DMS153 (cell line): ENCODE data around the gene ELMO3.
A peak's percentile ranks its signal among the peaks of the same experiment; 100 is the strongest.

Source experiments
- DNase-seq: peaks from one replicate; lab custom pipeline; 2025; lab: John Stamatoyannopoulos, UW

ELMO3 gene

GRCh38 chr16:67163164-67163998 lies 35.5 kb upstream of the ELMO3 start:
- peak; percentile 79 for DNase-seq

GRCh38 chr16:67163999-67164558 lies 34.9 kb upstream of the ELMO3 start:
- DNase-seq = peak; percentile 14

DNA sequence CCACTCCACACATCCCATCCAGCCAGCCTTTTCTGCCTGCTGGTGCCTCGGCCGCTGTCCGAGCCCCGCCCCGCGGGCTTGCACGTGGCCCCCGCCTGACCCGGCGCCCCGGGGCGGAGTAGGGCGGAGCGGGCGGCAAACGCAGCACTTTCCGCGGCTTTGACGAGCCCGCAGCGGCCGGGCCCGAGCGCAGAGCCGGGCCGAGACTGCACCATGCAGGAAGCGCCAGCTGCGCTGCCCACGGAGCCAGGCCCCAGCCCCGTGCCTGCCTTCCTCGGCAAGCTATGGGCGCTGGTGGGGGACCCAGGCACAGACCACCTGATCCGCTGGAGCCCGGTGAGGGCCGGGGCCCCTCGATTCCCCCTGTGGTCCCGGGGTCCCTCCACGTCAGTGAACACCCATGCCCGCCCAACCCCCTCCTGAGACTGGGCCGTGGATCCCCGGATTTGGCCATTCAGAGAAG lies 34.3 kb upstream of the ELMO3 start, which contains the start of gene HSF4:
Gene HSF4 (plus strand): TSS at position 147 of the 463 bp plus-strand sequence. CDS start 67 bp downstream, at position 214.
- peak; percentile 22 for DNase-seq

DNA sequence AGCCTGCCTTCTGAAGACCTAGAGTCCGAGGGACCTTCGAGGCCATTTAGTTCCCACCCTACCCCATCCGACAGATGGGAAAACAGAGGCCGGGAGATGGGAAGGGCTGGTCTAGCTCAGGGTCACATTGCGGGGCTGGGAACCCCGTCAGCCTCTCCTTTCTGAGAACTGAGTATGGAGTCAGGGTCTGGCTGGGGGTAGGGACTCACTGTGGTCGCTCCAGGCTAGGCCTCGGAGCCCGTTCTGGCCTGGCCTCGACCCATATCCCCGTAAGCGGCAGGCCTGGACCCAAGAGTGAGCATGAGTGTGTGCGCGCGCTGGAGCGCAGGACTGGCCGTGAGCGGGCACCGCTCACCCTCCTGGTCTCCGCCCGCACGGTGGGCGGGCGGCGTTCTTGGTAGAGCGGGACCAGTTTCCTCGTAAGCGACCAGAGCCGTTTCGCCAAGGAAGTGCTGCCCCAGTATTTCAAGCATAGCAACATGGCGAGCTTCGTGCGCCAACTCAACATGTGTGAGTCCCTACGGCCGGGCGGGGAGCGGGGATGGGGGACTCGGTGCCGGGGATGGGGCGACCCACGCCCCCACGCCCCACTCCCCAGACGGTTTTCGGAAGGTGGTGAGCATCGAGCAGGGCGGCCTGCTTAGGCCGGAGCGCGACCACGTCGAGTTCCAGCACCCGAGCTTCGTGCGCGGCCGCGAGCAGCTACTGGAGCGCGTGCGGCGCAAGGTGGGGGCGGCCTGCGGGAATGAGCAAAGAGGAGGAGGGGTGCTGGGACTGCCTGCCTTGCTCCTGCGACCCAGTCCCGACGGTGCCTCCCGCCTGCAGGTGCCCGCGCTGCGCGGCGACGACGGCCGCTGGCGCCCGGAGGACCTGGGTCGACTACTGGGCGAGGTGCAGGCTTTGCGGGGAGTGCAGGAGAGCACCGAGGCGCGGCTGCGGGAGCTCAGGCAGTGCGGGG lies 33.5 kb upstream of the ELMO3 start:
- DNase-seq = no peak

DNA sequence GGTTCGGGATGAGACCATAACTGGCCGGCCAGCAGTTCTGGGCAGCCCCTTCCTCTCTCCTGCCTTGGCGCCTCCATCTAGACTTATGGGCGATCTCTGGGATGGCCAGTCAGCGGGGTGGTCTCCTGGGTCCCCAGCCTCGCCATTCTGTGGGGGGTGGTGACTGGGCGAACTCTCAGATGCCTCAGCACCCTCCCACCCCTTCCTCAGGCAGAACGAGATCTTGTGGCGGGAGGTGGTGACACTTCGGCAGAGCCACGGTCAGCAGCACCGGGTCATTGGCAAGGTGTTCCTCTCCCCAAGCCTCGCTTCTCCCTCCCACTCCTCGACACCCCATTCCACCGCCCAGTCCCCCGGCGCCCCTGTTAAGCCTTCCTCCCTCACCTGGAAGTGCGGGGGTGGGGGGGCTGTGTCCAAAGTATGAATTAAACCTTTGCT lies 32.8 kb upstream of the ELMO3 start:
- DNase-seq = no peak

DNA sequence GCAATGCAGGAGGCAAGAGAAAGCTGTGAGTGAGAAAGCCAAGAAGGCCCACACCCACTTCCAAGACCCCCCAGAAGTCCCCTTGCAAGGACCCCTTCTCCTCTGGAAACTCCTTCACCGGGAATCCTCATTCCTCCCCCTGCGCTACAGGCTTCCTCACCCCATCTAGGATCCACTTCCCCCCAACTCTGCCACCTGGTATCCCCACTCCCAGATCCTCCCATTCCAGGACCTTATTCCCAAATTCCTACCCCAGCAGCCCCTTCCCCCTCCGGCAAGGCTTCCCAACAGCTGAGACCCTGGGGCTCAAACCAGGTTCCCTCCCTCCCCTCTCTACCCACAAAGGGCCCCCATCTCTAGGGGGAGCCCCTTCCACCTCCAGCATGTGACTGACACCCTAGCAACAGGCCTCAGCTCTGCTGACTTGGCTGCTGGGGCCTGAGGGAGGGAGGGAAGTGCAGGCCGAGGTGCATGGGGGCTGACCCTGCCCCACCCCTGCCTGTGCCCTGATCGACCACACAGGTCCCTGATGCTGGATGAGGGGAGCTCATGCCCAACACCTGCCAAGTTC lies 32.2 kb upstream of the ELMO3 start:
- DNase-seq = no peak

GRCh38 chr16:67167588-67167987 lies 31.3 kb upstream of the ELMO3 start:
- DNase-seq = no peak

DNA sequence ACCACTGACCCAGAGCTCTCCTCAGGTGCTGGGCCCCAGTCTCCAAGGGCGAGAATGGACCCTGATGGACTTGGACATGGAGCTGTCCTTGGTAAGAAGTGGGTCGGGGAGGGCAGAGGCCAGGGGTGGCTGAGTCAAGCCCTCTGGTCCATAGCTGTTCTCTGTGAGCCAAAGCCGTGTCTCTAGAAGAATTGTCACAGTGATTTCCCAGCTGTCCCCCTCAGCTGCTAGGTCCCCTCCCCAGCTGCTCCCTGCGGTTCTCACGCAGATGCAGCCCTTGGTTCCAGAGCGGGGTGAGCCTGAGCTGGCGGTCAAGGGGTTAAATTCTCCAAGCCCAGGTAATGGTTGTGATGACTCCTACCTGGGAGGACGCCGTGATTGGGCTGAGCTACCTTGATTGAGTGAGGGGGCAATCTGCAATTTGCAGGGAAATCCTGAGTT lies 29.9 kb upstream of the ELMO3 start:
- DNase-seq = no peak

DNA sequence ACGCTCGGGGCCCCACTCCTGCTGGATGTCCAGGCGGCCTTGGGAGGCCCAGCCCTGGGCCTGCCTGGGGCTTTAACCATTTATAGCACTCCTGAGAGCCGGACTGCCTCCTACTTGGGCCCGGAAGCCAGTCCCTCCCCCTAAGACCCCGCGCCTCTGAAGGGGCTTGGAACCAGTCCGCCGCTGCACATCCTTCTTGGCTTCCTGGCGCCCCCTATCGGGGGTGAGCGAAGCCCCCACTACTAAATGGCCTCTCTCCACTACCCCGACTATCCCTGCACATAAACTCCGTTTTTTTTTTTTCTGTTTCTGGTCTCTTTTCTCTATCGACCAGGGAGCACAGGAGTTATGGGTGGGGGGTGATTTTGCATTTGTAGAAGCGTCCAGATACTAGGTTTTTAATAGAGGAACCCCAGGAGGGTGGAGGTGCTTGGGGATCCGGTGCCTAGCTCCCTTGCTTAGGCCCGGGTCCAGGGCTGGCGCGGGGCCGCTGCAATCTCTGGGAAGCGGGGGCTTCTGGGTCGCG lies 29.2 kb upstream of the ELMO3 start:
- peak; percentile 20 for DNase-seq

DNA sequence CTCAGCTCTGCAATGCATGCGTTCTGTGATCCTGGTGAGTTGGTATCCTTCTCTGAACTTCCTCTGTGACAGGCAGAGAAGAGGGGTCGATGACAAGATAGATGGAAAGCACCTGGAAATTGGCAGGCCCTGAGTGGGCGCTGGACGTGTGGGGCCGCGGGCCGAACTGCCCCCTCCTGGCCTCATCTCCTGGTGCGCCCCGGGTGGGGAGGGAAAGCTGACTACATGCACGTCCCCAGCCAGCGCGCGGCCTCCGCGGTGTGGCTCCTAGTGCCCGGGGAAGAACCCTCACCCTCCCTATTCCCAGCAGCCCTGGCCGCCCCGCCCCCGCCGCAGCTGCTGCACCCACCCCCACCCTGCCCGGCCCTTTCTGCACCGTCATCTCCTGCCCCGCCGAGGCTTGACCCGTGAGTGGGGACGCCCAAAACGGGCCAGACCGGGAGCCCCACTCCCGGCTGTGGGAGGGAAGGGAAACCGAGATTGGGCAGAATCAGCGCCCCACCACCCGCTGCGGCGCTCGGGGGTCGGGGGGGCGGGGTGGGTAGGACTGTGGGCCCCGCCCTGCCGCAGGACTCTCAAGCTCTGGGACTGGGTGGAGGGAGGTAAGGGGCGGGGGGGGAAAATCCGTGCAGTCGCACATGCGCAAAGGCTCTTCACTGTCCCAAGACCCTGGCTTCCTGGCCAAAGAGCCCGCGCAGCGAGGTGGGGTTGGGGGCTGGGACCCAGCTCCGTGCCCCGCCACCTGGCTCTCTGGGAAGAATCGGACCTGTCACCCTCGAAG lies 28.6 kb upstream of the ELMO3 start, which contains the start of gene NOL3:
Gene NOL3 (plus strand): TSS at position 371 of the 781 bp plus-strand sequence.
- peak; percentile 78 for DNase-seq

GRCh38 chr16:67170949-67171649 lies 27.8 kb upstream of the ELMO3 start:
- DNase-seq = no peak

- DNase-seq = no peak
Observed at GRCh38 chr16:67173323-67173722, 25.6 kb upstream of the ELMO3 start.

DNA sequence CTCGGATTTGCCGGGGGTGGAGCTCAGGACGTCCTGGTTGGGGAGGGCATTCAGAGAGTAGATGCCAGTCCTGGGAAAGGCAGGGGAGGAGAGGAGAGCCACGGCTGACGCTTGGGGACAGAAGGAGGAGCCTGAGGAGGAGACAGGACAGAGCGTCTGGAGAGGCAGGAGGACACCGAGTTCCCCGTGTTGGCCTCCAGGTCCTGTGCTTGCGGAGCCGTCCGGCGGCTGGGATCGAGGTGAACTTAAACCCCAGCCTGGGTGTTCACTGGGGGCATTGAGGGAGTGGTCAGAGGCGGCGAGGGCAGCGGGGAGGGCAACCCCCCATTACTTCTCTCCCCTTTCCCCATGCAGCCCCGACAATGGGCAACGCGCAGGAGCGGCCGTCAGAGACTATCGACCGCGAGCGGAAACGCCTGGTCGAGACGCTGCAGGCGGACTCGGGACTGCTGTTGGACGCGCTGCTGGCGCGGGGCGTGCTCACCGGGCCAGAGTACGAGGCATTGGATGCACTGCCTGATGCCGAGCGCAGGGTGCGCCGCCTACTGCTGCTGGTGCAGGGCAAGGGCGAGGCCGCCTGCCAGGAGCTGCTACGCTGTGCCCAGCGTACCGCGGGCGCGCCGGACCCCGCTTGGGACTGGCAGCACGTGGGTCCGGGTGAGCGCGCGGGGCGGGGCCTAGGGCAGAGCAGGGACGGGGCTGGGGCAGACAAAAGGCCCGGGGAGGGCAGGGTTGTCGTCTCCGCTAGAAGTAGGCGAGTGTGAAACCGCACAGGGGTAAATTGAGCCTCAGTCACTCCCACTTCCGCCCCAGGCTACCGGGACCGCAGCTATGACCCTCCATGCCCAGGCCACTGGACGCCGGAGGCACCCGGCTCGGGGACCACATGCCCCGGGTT lies 24.9 kb upstream of the ELMO3 start:
- DNase-seq = peak; percentile 88

DNA sequence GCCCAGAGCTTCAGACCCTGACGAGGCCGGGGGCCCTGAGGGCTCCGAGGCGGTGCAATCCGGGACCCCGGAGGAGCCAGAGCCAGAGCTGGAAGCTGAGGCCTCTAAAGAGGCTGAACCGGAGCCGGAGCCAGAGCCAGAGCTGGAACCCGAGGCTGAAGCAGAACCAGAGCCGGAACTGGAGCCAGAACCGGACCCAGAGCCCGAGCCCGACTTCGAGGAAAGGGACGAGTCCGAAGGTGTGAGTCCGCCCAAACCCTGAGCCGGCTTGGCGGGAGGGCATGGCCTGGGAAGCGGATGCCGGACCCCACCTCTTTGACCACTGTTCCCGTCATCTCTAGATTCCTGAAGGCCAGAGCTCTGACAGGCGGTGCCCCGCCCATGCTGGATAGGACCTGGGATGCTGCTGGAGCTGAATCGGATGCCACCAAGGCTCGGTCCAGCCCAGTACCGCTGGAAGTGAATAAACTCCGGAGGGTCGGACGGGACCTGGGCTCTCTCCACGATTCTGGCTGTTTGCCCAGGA lies 24.2 kb upstream of the ELMO3 start:
- no peak for DNase-seq

- no peak for DNase-seq
Observed at GRCh38 chr16:67176662-67177061, 22.3 kb upstream of the ELMO3 start.

DNA sequence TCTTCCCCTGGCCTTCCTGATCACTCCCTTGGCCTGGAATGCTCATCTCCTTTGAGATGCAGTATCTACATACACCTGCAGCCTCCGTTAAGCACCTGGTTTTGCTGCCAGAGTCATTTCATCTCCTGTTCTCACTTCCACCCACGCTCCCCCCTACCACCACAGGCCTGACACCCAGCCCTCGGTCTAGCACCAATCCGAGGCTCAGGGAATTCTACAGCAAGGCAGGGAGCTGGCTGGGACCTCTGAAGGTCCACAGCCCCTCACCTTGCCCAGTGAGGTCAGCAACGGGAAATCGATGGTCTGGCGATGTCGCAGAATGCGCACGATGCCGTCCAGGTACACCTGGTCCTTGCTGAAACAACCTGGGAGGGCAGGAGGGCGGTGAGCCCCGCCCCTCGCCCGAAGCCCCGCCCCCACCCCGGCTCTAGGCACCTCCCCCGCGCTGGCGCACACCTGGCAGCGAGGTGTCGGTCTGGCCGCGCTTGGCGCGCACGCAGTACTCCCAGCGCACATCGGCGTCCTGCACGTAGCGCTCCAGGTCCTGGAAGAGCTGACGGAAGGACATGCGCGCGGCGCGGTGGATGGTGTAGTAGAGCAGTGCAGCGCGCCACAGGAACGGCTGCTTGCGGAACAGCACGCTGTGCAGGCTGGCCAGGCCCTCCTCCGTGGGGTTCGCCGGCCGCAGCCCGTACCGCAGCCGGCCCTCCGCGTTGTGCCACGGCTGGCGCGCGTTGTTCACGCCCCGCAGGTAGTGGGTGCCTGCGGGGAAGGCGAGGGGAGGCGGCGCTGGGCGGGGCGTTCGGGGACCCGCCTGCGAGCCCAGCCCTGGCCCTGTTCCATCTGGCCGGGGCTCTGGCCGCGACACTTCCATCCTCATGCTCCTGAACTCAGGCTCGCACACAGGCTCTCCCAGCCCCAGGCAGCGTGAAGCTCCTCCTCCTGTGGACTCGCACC lies 20.9 kb upstream of the ELMO3 start:
- peak; percentile 93 for DNase-seq

GRCh38 chr16:67179421-67180080 lies 19.4 kb upstream of the ELMO3 start:
- no peak for DNase-seq
